NCI-H187 treated with DMSO at 0.1 percent for 48 hours (cell line): ENCODE measurements around the gene DPEP2.
"Not testable (repeated sequence)": the region's sequence is repeated elsewhere in the genome, so short reads cannot be mapped to it uniquely, and the experiment has no call there.

Experiments used
- DNase-seq: peaks from one replicate; lab custom pipeline; 2025; lab: John Stamatoyannopoulos, UW

Gene DPEP2

GRCh38 chr16:67998779-67999688 lies at the start of gene DPEP2:
Gene DPEP2, minus strand, starts transcription at chr16:67999484. Its CDS starts 6,272 bp downstream, at chr16:67993212.
- not testable (repeated sequence) for DNase-seq

GRCh38 chr16:68047987-68048386 lies 48.7 kb upstream of the DPEP2 start:
- no peak for DNase-seq

- DNase-seq, result no peak
Measured at GRCh38 chr16:68046106-68046505, 46.8 kb upstream of the DPEP2 start.

GRCh38 chr16:68041783-68042182 lies 42.5 kb upstream of the DPEP2 start:
- no peak for DNase-seq

GRCh38 chr16:68040506-68041288 lies 41.4 kb upstream of the DPEP2 start:
- DNase-seq, result peak; percentile 13

- DNase-seq, result no peak
Measured at GRCh38 chr16:68037841-68038597, 38.7 kb upstream of the DPEP2 start.

GRCh38 chr16:68035227-68035626 lies 35.9 kb upstream of the DPEP2 start:
- no peak for DNase-seq

GRCh38 chr16:68033101-68033500 lies 33.8 kb upstream of the DPEP2 start:
- no peak for DNase-seq

GRCh38 chr16:68031951-68032350 lies 32.7 kb upstream of the DPEP2 start:
- no peak for DNase-seq

- not testable (repeated sequence) for DNase-seq
Measured at GRCh38 chr16:68030108-68030507, 30.8 kb upstream of the DPEP2 start.

- DNase-seq, result no peak
Measured at GRCh38 chr16:68028996-68029395, 29.7 kb upstream of the DPEP2 start.

- no peak for DNase-seq
Measured at GRCh38 chr16:68022728-68023537, 23.6 kb upstream of the DPEP2 start, which contains the start of the genes DDX28 and DUS2. Gene DDX28, minus strand, starts transcription at chr16:68023232. Its CDS starts 30 bp downstream, at chr16:68023202. Gene DUS2, plus strand, starts transcription at chr16:68023284. Its CDS starts 14,740 bp downstream, at chr16:68038024.

GRCh38 chr16:68022278-68022727 lies 23.0 kb upstream of the DPEP2 start:
- DNase-seq, result no peak

GRCh38 chr16:68021490-68021889 lies 22.2 kb upstream of the DPEP2 start:
- DNase-seq, result no peak

- DNase-seq, result no peak
Measured at GRCh38 chr16:68019167-68019680, 19.9 kb upstream of the DPEP2 start.

GRCh38 chr16:68015681-68016080 lies 16.4 kb upstream of the DPEP2 start, which contains the start of gene DPEP2NB:
Gene DPEP2NB, minus strand, starts transcription at chr16:68015911. Its CDS starts 141 bp downstream, at chr16:68015770.
- DNase-seq, result no peak

GRCh38 chr16:68013440-68013839 lies 14.2 kb upstream of the DPEP2 start:
- DNase-seq, result no peak

- not testable (repeated sequence) for DNase-seq
Measured at GRCh38 chr16:68009872-68010271, 10.6 kb upstream of the DPEP2 start.

- DNase-seq, result no peak
Measured at GRCh38 chr16:68009157-68009735, 10.0 kb upstream of the DPEP2 start.

- no peak for DNase-seq
Measured at GRCh38 chr16:68005786-68006286, 6.6 kb upstream of the DPEP2 start.
